GM13976 (cell line): ENCODE data around the gene EPHB2.

Experiments used
- DNase-seq: peaks from one replicate; pipeline ENCODE4 v3.0.0; 2012; ENCODE audit warnings: low spot score
- in situ Hi-C: fragments of 300-500 bp; cut with MboI; formaldehyde crosslinking; loops from one replicate; pipeline ENCODE4 v1.12.0; 2022; ENCODE audit warnings: low sequenced_read_pairs, mixed read lengths, inconsistent platforms; ENCODE audit not compliant: unreplicated experiment
- TF ChIP-seq, protein P1 (sequence below): IDR thresholded peaks from 2 replicates; pipeline ENCODE4 v1.5.1; 2012; ENCODE audit warnings: borderline replicate concordance, mild to moderate bottlenecking; ENCODE audit not compliant: insufficient read depth; ENCODE audit errors: extremely low read depth, missing control alignments, control extremely low read depth

The EPHB2 gene

DNA sequence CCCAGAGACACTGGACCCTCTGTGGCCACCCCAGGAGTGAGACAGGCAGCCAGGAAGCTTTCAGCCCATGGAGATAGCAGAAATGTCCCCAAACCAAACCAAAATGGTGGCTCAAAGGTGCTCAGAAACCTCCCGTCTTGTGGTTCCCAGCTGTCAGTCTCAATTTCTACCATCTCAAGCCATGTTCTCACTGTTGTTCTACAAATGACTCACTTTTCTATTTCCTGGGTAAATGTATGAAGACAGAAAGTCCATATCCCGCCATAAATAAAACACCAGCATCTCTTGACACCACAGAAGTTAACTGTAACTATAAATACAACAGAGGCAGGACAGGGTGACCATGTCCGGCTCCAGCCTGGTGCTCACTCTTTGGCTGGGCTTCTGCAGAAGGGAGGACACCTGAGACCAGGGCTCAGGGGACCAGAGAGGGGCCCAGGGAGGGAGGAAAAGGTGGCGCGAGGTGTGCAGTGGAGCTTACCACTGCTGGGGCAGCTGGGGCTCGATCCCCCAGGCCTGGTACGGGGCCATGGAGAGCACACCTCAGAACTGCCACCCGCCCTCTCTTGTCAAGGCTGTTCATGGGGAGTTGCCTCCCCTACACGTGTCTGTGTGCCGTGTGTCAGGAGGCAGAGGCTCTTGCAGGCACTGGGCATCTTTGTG is 43.6 kb downstream of the EPHB2 start:
- in situ Hi-C loops: no loop called here
- DNase-seq: peak; percentile 81
- TF ChIP-seq, protein P1, sequence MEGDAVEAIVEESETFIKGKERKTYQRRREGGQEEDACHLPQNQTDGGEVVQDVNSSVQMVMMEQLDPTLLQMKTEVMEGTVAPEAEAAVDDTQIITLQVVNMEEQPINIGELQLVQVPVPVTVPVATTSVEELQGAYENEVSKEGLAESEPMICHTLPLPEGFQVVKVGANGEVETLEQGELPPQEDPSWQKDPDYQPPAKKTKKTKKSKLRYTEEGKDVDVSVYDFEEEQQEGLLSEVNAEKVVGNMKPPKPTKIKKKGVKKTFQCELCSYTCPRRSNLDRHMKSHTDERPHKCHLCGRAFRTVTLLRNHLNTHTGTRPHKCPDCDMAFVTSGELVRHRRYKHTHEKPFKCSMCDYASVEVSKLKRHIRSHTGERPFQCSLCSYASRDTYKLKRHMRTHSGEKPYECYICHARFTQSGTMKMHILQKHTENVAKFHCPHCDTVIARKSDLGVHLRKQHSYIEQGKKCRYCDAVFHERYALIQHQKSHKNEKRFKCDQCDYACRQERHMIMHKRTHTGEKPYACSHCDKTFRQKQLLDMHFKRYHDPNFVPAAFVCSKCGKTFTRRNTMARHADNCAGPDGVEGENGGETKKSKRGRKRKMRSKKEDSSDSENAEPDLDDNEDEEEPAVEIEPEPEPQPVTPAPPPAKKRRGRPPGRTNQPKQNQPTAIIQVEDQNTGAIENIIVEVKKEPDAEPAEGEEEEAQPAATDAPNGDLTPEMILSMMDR: no peak

DNA sequence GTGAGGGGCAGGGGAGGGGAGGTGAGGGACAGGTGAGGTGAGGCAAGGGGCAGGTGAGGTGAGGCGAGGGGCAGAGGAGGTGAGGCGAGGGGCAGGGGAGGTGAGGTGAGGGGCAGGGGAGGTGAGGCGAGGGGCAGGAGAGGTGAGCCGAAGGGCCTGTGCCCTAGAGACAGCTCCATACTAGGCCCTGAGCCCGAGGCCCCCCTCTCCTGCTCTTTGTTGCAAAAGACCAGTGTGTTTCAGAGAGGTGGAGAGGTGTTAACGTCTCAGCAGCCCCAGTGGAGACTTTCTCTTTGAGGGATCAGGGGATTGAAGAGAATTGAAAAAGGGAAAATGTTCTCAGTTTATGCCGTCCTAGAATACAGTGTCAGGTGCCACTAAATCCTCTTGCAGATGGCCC is 44.2 kb downstream of the EPHB2 start:
- DNase-seq: peak; percentile 34
- in situ Hi-C loops: no loop called here
- TF ChIP-seq, protein P1: no peak

DNA sequence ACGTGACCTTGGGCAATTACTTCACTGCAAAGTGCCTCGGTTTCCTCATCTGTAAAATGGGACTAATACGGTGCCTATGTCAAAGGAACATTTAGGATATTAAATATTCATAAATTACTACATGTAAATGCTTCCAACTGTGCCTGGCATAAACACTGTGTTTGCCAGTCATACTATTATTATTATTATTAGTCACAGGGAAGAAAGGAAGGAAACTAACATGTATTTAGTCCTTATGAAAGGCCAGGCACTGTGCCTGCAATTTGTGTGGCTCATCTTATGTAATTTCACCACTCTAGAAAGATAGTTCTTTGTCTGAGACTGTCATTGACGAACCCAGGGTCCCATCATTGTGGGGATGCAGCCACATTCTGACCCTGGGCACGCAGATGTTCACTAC is 45.0 kb downstream of the EPHB2 start:
- DNase-seq: no peak
- in situ Hi-C loops: no loop called here
- TF ChIP-seq, protein P1: no peak

DNA sequence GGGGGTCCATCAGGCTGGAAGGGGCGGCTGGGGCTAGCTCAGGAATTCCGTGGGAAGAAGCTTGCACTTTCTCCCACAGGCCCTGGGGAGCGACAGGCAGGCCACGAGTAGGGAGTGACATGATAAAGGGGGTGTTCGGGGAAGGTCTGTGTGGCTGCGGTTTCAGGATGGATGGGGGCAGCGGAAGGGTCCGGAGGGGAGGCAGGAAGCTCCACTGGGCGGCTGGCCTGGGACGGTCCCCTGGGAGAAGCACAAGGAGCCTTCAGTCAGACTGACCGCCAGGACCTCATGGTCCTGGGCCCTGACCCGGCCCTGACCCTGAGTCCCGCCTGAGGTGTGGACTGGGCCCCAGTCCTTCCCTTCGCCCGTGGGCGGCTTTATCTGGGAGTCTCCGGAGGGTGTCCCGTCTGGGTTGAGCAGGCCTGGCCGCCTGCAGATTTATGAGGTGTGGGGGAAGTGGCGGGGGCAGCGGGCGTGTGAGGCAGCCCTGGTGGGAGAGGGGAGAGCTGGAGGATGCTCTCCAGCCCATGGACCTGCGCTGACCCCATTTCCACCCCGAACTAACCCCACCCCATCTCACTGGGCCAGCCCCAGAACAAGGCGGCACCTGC is 45.6 kb downstream of the EPHB2 start:
- DNase-seq: no peak
- in situ Hi-C loops: no loop called here
- TF ChIP-seq, protein P1: no peak

DNA sequence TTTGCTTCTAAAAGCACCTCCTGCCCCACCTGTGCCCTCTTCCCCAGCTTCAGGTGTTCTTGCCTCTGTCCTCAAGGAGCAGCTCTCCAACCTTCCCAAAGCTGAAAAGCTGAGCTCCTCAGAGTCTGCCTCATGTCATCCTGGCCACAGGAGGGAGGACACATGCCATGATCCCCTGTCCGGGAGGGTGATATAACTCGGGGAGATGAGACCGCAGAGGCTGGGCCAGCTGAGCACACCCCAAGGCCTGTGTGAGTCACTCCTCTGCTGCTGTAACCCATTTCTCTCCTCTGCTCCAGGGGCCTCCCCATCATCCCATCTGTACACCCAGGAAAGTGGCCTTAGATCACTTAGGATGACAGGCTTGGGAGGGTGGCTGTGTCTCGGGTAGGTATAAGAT is 49.8 kb downstream of the EPHB2 start:
- no peak for DNase-seq
- TF ChIP-seq, protein P1: no peak
- in situ Hi-C loops: no loop called here

DNA sequence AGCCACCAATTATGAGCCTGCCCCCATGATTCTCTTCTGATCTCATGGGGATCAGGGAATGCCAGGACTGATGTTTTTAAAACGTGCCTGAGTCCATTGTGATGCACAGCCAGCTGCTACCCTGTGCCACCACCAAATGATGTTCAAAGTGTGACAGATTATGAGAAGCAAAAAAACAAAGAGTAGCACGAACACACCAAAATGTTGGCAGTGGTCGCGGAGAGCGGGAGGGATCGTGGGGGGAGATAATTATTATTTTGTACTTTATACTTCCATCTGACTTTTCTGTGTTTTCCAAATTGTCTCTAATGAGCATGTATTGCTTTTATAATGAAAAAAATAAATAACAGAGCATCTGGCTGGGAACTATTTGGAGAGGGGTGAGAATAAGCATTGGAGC is 50.5 kb downstream of the EPHB2 start:
- DNase-seq: no peak
- TF ChIP-seq, protein P1: no peak
- in situ Hi-C loops: no loop called here
